Measurements from ENCODE around the gene RYR2. TPM values are rescaled to one million over a fixed set of nuclear protein-coding genes. Genes with fewer than 3 reads are reported as not detected.

Gene RYR2
- total RNA-seq, 1 donor from 2014 or later: 0.10 TPM

GRCh38 chr1:237201155-237201554 is 159.2 kb downstream of the RYR2 start:
- no peak for DNase-seq (ENCODE audit: low read depth)

- no peak for DNase-seq (ENCODE audit: low read depth)
Measured at GRCh38 chr1:237204841-237205240, 162.9 kb downstream of the RYR2 start.

GRCh38 chr1:237205400-237206064 is 163.5 kb downstream of the RYR2 start:
- no peak for DNase-seq (ENCODE audit: low read depth)

- DNase-seq (ENCODE audit: low read depth): no peak
Measured at GRCh38 chr1:237206065-237206414, 164.1 kb downstream of the RYR2 start.

- DNase-seq (ENCODE audit: low read depth): no peak
Measured at GRCh38 chr1:237211031-237211430, 169.0 kb downstream of the RYR2 start.

- no peak for DNase-seq (ENCODE audit: low read depth)
Measured at GRCh38 chr1:237211540-237211939, 169.6 kb downstream of the RYR2 start.

- no peak for DNase-seq (ENCODE audit: low read depth)
Measured at GRCh38 chr1:237219751-237220642, 178.0 kb downstream of the RYR2 start.

GRCh38 chr1:237223419-237223818 is 181.4 kb downstream of the RYR2 start:
- no peak for DNase-seq (ENCODE audit: low read depth)

GRCh38 chr1:237226177-237226944 is 184.4 kb downstream of the RYR2 start:
- no peak for DNase-seq (ENCODE audit: low read depth)

GRCh38 chr1:237227476-237227875 is 185.5 kb downstream of the RYR2 start:
- no peak for DNase-seq (ENCODE audit: low read depth)

GRCh38 chr1:237228421-237228820 is 186.4 kb downstream of the RYR2 start:
- DNase-seq (ENCODE audit: low read depth): no peak

- no peak for DNase-seq (ENCODE audit: low read depth)
Measured at GRCh38 chr1:237229333-237229732, 187.3 kb downstream of the RYR2 start.

- DNase-seq (ENCODE audit: low read depth): no peak
Measured at GRCh38 chr1:237232501-237232900, 190.5 kb downstream of the RYR2 start.

- DNase-seq (ENCODE audit: low read depth): no peak
Measured at GRCh38 chr1:237235091-237235490, 193.1 kb downstream of the RYR2 start.

- no peak for DNase-seq (ENCODE audit: low read depth)
Measured at GRCh38 chr1:237237721-237238120, 195.7 kb downstream of the RYR2 start.

- DNase-seq (ENCODE audit: low read depth): no peak
Measured at GRCh38 chr1:237239248-237239647, 197.3 kb downstream of the RYR2 start.

GRCh38 chr1:237241038-237241437 is 199.1 kb downstream of the RYR2 start:
- DNase-seq (ENCODE audit: low read depth): no peak

- DNase-seq (ENCODE audit: low read depth): no peak
Measured at GRCh38 chr1:237244778-237245177, 202.8 kb downstream of the RYR2 start.

- no peak for DNase-seq (ENCODE audit: low read depth)
Measured at GRCh38 chr1:237247442-237247841, 205.5 kb downstream of the RYR2 start.

- no peak for DNase-seq (ENCODE audit: low read depth)
Measured at GRCh38 chr1:237249120-237249519, 207.1 kb downstream of the RYR2 start.

GRCh38 chr1:237250055-237250454 is 208.1 kb downstream of the RYR2 start:
- DNase-seq (ENCODE audit: low read depth): no peak

GRCh38 chr1:237255071-237255470 is 213.1 kb downstream of the RYR2 start:
- DNase-seq (ENCODE audit: low read depth): no peak

- no peak for DNase-seq (ENCODE audit: low read depth)
Measured at GRCh38 chr1:237258871-237259270, 216.9 kb downstream of the RYR2 start.
